NCI-H2107 treated with DMSO at 0.1 percent for 48 hours (cell line): ENCODE results near the gene ABCC12.

Experiments used
- DNase-seq: peaks from one replicate; lab custom pipeline; 2025; ENCODE audit not compliant: unreplicated experiment; lab: John Stamatoyannopoulos, UW

The ABCC12 gene

DNA sequence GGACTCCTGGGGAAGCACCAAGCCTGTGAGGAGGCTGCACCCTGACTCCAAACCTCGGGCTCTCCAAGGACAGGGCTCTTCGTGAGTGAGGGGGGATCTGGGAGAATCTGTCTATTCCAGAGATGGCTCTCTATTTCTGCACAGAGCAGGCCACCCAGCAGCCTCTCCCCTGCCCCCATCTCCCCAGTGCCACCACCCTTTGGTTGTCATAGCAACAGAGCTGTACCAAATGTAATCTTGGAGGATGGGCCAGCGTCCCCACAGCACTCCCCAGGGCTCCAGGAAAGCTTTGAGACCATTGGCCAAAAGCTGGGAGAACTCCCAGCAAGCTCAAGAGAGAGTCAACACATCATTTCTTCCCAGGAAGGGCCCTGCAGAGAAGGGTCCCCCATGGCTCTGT, 49.3 kb downstream of the ABCC12 start:
- no peak for DNase-seq
